GM12872 (cell line): Measurements from ENCODE around the gene MROH9.

Experiments used
- CTCF ChIP-seq: IDR thresholded peaks from 3 replicates; pipeline ENCODE4 v1.5.1; 2011; ENCODE audit warnings: low read depth, mild to moderate bottlenecking, low read length, moderate library complexity; ENCODE audit not compliant: insufficient read depth

MROH9 gene

GRCh38 chr1:170932236-170932635, 3.1 kb upstream of the MROH9 start:
- TF ChIP-seq CTCF: no peak

GRCh38 chr1:170938281-170938680, 2.9 kb downstream of the MROH9 start:
- TF ChIP-seq CTCF: no peak

- TF ChIP-seq CTCF: no peak
Measured at GRCh38 chr1:170939476-170939875, 4.1 kb downstream of the MROH9 start.

GRCh38 chr1:170959385-170959784, 24.1 kb downstream of the MROH9 start:
- TF ChIP-seq CTCF: no peak

- no peak for TF ChIP-seq CTCF
Measured at GRCh38 chr1:170964506-170964905, 29.2 kb downstream of the MROH9 start.

- peak; percentile 48 for TF ChIP-seq CTCF
Measured at GRCh38 chr1:170967042-170967910, 31.9 kb downstream of the MROH9 start.

GRCh38 chr1:170970256-170970655, 34.9 kb downstream of the MROH9 start:
- TF ChIP-seq CTCF: no peak
